Esophagus mucosa (tissue), 1 donor: Measurements from ENCODE around the gene AMIGO1. TPM values are rescaled to one million over a fixed set of nuclear protein-coding genes. Genes with fewer than 3 reads are reported as not detected.

ENCODE experiments used
- ATAC-seq: fragments of 200-7000 bp; cut with Tn5 transposase; one replicate; pipeline ENCODE4 v1.9.1; 2020
- total RNA-seq: library from RNA; stranded (reverse); gene quantifications from one replicate; pipeline ENCODE4 v1.2.4, GENCODE V29; 2023
- donor health status: DM: yes; HTN: yes; CAD: no.

The AMIGO1 gene
- 1.2 TPM for total RNA-seq

- ATAC-seq = peak; percentile 68
Observed at GRCh38 chr1:109509176-109510134, at the start of gene AMIGO1. AMIGO1 (minus strand) TSS chr1:109509727; CDS start chr1:109508912, 815 bp downstream.

GRCh38 chr1:109557520-109557919 is 48.0 kb upstream of the AMIGO1 start:
- ATAC-seq = no peak

- ATAC-seq = no peak
Observed at GRCh38 chr1:109556563-109556962, 47.0 kb upstream of the AMIGO1 start.

GRCh38 chr1:109548321-109549267 is 39.1 kb upstream of the AMIGO1 start, which contains the start of gene GNAI3:
GNAI3 (plus strand) TSS chr1:109548615; CDS start chr1:109548721, 106 bp downstream.
- peak; percentile 97 for ATAC-seq

- peak; percentile 8 for ATAC-seq
Observed at GRCh38 chr1:109547463-109548320, 38.2 kb upstream of the AMIGO1 start.

GRCh38 chr1:109546311-109547109 is 37.0 kb upstream of the AMIGO1 start:
- peak; percentile 72 for ATAC-seq

- no peak for ATAC-seq
Observed at GRCh38 chr1:109543988-109544735, 34.6 kb upstream of the AMIGO1 start.

- no peak for ATAC-seq
Observed at GRCh38 chr1:109543283-109543987, 33.9 kb upstream of the AMIGO1 start.

GRCh38 chr1:109542657-109543056 is 33.1 kb upstream of the AMIGO1 start:
- ATAC-seq = no peak

- ATAC-seq = no peak
Observed at GRCh38 chr1:109541102-109541501, 31.6 kb upstream of the AMIGO1 start.

GRCh38 chr1:109539676-109540075 is 30.1 kb upstream of the AMIGO1 start, which contains the start of gene GPR61:
GPR61 (plus strand) TSS chr1:109539872; CDS start chr1:109543023, 3,151 bp downstream.
- ATAC-seq = no peak

- ATAC-seq = no peak
Observed at GRCh38 chr1:109538827-109539555, 29.5 kb upstream of the AMIGO1 start.

GRCh38 chr1:109537450-109538178 is 28.1 kb upstream of the AMIGO1 start:
- ATAC-seq = no peak

GRCh38 chr1:109535971-109536491 is 26.5 kb upstream of the AMIGO1 start:
- no peak for ATAC-seq

GRCh38 chr1:109535481-109535880 is 26.0 kb upstream of the AMIGO1 start:
- ATAC-seq = no peak

GRCh38 chr1:109534307-109534858 is 24.9 kb upstream of the AMIGO1 start:
- no peak for ATAC-seq

GRCh38 chr1:109532365-109533136 is 23.0 kb upstream of the AMIGO1 start:
- peak; percentile 85 for ATAC-seq
